H9 (cell line): ENCODE data around the gene ADARB2. TPM values are rescaled to one million over a fixed set of nuclear protein-coding genes. Genes with fewer than 3 reads are reported as not detected.

Experiments
- DNase-seq: peaks from one replicate; pipeline ENCODE4 v3.0.0-alpha.2; 2017
- H2AFZ ChIP-seq: one replicate; pipeline ENCODE4 v1.6.1; 2013; ENCODE audit warnings: mild to moderate bottlenecking, low read length, control low read depth, moderate library complexity
- H2AK5ac ChIP-seq: 2 replicates; pipeline ENCODE4 v1.6.1; 2013; ENCODE audit warnings: low read length, control low read depth, mixed read lengths; ENCODE audit not compliant: insufficient read length
- H2BK120ac ChIP-seq: one replicate; pipeline ENCODE4 v1.6.1; 2013; ENCODE audit warnings: low read depth, mild to moderate bottlenecking, low read length, control low read depth, inconsistent platforms; ENCODE audit not compliant: poor library complexity, severe bottlenecking
- H2BK12ac ChIP-seq: 2 replicates; pipeline ENCODE4 v1.6.1; 2013; ENCODE audit warnings: low read length, control low read depth, mixed read lengths, low read depth; ENCODE audit not compliant: insufficient read length
- H2BK15ac ChIP-seq: 2 replicates; pipeline ENCODE4 v1.6.1; 2013; ENCODE audit warnings: low read depth, low read length, control low read depth
- H2BK20ac ChIP-seq: one replicate; pipeline ENCODE4 v1.6.1; 2013; ENCODE audit warnings: low read depth, mild to moderate bottlenecking, low read length, control low read depth, inconsistent platforms; ENCODE audit not compliant: poor library complexity, severe bottlenecking
- H2BK5ac ChIP-seq: 2 replicates; pipeline ENCODE4 v1.6.1; 2013; ENCODE audit warnings: low read length, control low read depth, mixed read lengths; ENCODE audit not compliant: insufficient read length
- H3K14ac ChIP-seq: 2 replicates; pipeline ENCODE4 v1.6.1; 2013; ENCODE audit warnings: low read length, control low read depth; ENCODE audit not compliant: insufficient read depth
- H3K18ac ChIP-seq: 2 replicates; pipeline ENCODE4 v1.6.1; 2013; ENCODE audit warnings: low read depth, mild to moderate bottlenecking, mixed read lengths, low read length, control low read depth; ENCODE audit not compliant: insufficient read length
- H3K23ac ChIP-seq: 2 replicates; pipeline ENCODE4 v1.6.1; 2013; ENCODE audit warnings: low read length, control low read depth, mixed read lengths, low read depth; ENCODE audit not compliant: insufficient read length
- H3K23me2 ChIP-seq: 2 replicates; pipeline ENCODE4 v1.6.1; 2013; ENCODE audit warnings: low read depth, mild to moderate bottlenecking, mixed read lengths, low read length, control low read depth; ENCODE audit not compliant: insufficient read length, poor library complexity, severe bottlenecking
- H3K27ac ChIP-seq: 2 replicates; pipeline ENCODE4 v1.5.1; 2013; ENCODE audit warnings: low read length, control low read depth, mixed read lengths, low read depth; ENCODE audit not compliant: insufficient read length
- H3K27me3 ChIP-seq: 2 replicates; pipeline ENCODE4 v1.6.1; 2013; ENCODE audit warnings: low read length, control low read depth, inconsistent platforms; ENCODE audit not compliant: insufficient read depth
- H3K4ac ChIP-seq: 2 replicates; pipeline ENCODE4 v1.6.1; 2013; ENCODE audit warnings: low read depth, mild to moderate bottlenecking, control low read depth, inconsistent platforms, low read length, moderate library complexity
- H3K4me1 ChIP-seq: 2 replicates; pipeline ENCODE4 v1.6.1; 2013; ENCODE audit warnings: low read length, control low read depth, inconsistent platforms; ENCODE audit not compliant: insufficient read depth
- H3K4me2 ChIP-seq: 2 replicates; pipeline ENCODE4 v1.6.1; 2013; ENCODE audit warnings: low read length, control low read depth, mixed read lengths; ENCODE audit not compliant: insufficient read length, insufficient read depth
- H3K56ac ChIP-seq: 2 replicates; pipeline ENCODE4 v1.6.1; 2013; ENCODE audit warnings: low read depth, mild to moderate bottlenecking, mixed read lengths, low read length, control low read depth; ENCODE audit not compliant: insufficient read length
- H3K79me1 ChIP-seq: 2 replicates; pipeline ENCODE4 v1.6.1; 2013; ENCODE audit warnings: low read depth, mild to moderate bottlenecking, moderate library complexity, low read length, control low read depth, inconsistent platforms; ENCODE audit not compliant: insufficient read depth, poor library complexity, severe bottlenecking
- H3K79me2 ChIP-seq: 2 replicates; pipeline ENCODE4 v1.6.1; 2013; ENCODE audit warnings: low read length, control low read depth, inconsistent platforms; ENCODE audit not compliant: insufficient read depth
- H3K9ac ChIP-seq: 2 replicates; pipeline ENCODE4 v1.6.1; 2013; ENCODE audit warnings: low read length, control low read depth, mixed read lengths; ENCODE audit not compliant: insufficient read length; ENCODE audit errors: extremely low read depth
- H3K9me3 ChIP-seq: one replicate; pipeline ENCODE4 v1.6.1; 2013; ENCODE audit warnings: low read depth, low read length, inconsistent platforms; ENCODE audit not compliant: control insufficient read depth
- H3T11ph ChIP-seq: one replicate; pipeline ENCODE4 v1.6.1; 2013; ENCODE audit warnings: mild to moderate bottlenecking, low read length, control low read depth, inconsistent platforms
- H4K20me1 ChIP-seq: one replicate; pipeline ENCODE4 v1.6.1; 2013; ENCODE audit not compliant: control insufficient read depth, insufficient read length, insufficient read depth
- H4K5ac ChIP-seq: 2 replicates; pipeline ENCODE4 v1.6.1; 2013; ENCODE audit warnings: low read depth, mild to moderate bottlenecking, mixed read lengths, low read length, control low read depth; ENCODE audit not compliant: insufficient read length
- H4K8ac ChIP-seq: replicated peaks from 2 replicates; pipeline ENCODE4 v1.6.1; 2013; ENCODE audit warnings: low read length, control low read depth, mixed read lengths, low read depth; ENCODE audit not compliant: insufficient read length
- H4K91ac ChIP-seq: 2 replicates; pipeline ENCODE4 v1.6.1; 2013; ENCODE audit warnings: low read depth, mild to moderate bottlenecking, moderate library complexity, mixed read lengths, low read length, control low read depth; ENCODE audit not compliant: insufficient read length
- H3K27ac Mint-ChIP-seq, 3 experiments: 2 replicates in 2 of 3; 3 replicates in 1 of 3; pipeline ENCODE4 v1.8.0; 2020 to 2021; ENCODE audit warnings: mixed read lengths in 3 of 3, mild to moderate bottlenecking in 1 of 3, moderate library complexity in 1 of 3
- H3K27me3 Mint-ChIP-seq: 2 replicates; pipeline ENCODE4 v1.8.0; 2021; ENCODE audit warnings: low read depth, mild to moderate bottlenecking, moderate library complexity, mixed read lengths
- H3K36me3 Mint-ChIP-seq, 3 experiments: 2 replicates in 2 of 3; 3 replicates in 1 of 3; pipeline ENCODE4 v1.8.0; 2020 to 2021; ENCODE audit warnings: low read depth in 3 of 3, mixed read lengths in 3 of 3; ENCODE audit not compliant: insufficient read depth in 1 of 3
- H3K4me1 Mint-ChIP-seq, 2 experiments: 2 replicates each; pipeline ENCODE4 v1.8.0; 2020; ENCODE audit warnings: mixed read lengths in 2 of 2
- H3K4me3 Mint-ChIP-seq, 2 experiments: 2 replicates in 1 of 2; 3 replicates in 1 of 2; pipeline ENCODE4 v1.8.0; 2020 to 2021; ENCODE audit warnings: mild to moderate bottlenecking in 2 of 2, mixed read lengths in 2 of 2, moderate library complexity in 1 of 2
- H3K9me3 Mint-ChIP-seq, 2 experiments: 2 replicates in 1 of 2; 3 replicates in 1 of 2; pipeline ENCODE4 v1.8.0; 2020; ENCODE audit warnings: mild to moderate bottlenecking in 2 of 2, mixed read lengths in 2 of 2, moderate library complexity in 1 of 2
- CTCF ChIP-seq: fragments of 200-600 bp; sonication (generic); conservative IDR thresholded peaks from 3 replicates; pipeline ENCODE4 v1.8.0; 2021; ENCODE audit warnings: antibody characterized with exemption, mild to moderate bottlenecking
- WGBS: extraction: QIAGEN DNeasy Blood & Tissue Kit; methylation state at CpG from one replicate; pipeline ENCODE4 v1.1.7; 2013; ENCODE audit warnings: missing lambda C conversion rate, low lambda C conversion rate, mixed read lengths; ENCODE audit not compliant: insufficient read length; ENCODE audit errors: extremely low coverage; 5-methylcytosine and 5-hydroxymethylcytosine counted together
- total RNA-seq: library from RNA; stranded (reverse); gene quantifications from 2 replicates; pipeline ENCODE4 v1.2.1, GENCODE V29; 2021

The ADARB2 gene
- total RNA-seq, 1 experiment from 2014 or later: 0.87 TPM

DNA sequence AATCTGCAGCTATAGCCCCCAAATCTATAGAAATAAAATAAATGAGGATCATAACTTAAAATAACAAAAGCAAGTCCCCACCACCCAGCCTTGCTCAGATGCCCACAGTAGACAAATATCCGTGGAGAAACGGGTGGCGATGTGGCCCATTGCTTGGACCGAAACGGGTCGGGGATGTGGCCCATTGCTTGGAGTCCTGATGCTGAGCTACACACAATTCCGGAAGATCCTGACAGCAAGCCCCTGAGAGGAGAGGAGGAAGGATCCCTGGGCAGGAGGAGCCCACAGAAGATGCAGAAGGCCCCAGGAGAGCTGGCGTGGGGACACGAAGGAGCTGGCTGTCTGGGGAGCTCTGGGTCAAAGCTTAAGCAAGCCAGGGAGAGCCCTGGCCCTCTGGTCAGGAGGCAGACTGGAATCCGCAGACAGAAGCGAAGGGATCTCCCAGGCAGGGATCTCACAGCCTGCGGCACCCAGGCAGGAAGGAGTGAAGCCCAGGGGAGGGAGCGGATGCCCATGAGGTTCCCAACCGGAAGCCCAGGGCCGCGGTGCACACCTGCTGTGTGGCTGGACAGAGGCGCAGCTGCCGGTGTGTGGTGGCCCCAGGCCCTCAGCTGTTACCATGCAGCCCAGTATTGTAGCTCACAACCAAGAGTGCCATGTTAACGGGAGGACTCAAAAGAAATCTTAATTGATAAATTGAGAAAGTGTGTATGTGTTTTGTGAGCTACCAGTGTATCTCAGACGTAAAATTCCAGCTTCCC, 138.8 kb downstream of the ADARB2 start:
- Histone ChIP-seq H2BK5ac (no peak overlapping the region), H4K20me1 (no peaks in the 10 kb centered on the region), H3K27me3 (no peaks in the 10 kb centered on the region), H2BK12ac (no peak overlapping the region), H3T11ph (no peak overlapping the region), H3K23ac (no peak overlapping the region), H3K14ac (no peak overlapping the region), H3K18ac (no peak overlapping the region), H4K91ac (no peak overlapping the region), H4K5ac (no peak overlapping the region), H3K4ac (no peak overlapping the region), H3K56ac (no peak overlapping the region), H2AFZ (no peak overlapping the region), H3K27ac (no peak overlapping the region), H3K9me3 (no peaks in the 10 kb centered on the region), H3K79me2 (no peaks in the 10 kb centered on the region), H2BK120ac (no peak overlapping the region), H3K79me1 (no peaks in the 10 kb centered on the region), H2BK20ac (no peak overlapping the region), H3K4me2 (no peak overlapping the region), H3K4me1 (no peaks in the 10 kb centered on the region), H2BK15ac (no peak overlapping the region), H2AK5ac (no peak overlapping the region), H3K9ac (no peak overlapping the region), H4K8ac (no peak overlapping the region), H3K23me2 (no peaks in the 10 kb centered on the region)
- TF ChIP-seq CTCF: no peak
- Mint-ChIP-seq H3K4me1 (peaks cover 0 to 2% of the 10 kb centered on the region in 2 experiments; a peak in 1 of 4 replicates), H3K4me3 (no peak overlapping the region), H3K27ac (no peak overlapping the region), H3K36me3 (no peaks in the 10 kb centered on the region), H3K9me3 (peaks cover 0 to 3% of the 10 kb centered on the region in 2 experiments; a peak in 1 of 5 replicates), H3K27me3 (no peaks in the 10 kb centered on the region)
- no peak for DNase-seq
- no CpG with 5 or more reads among the region's 20 CpGs for WGBS
